Measurements from ENCODE around the gene PLEK.

GRCh38 chr2:68317971-68318913 lies 46.8 kb upstream of the PLEK start:
- TF ChIP-seq POLR2AphosphoS5 (IDR thresholded peaks at IDR 0.05; ENCODE audit: low read depth, low read length) (no peak), TAF1 (IDR thresholded peaks at IDR 0.05; ENCODE audit: borderline replicate concordance, low read depth, low read length) (no peak)

Data from GM12892 (cell line).